Measurements from ENCODE around the gene TASP1.

DNA sequence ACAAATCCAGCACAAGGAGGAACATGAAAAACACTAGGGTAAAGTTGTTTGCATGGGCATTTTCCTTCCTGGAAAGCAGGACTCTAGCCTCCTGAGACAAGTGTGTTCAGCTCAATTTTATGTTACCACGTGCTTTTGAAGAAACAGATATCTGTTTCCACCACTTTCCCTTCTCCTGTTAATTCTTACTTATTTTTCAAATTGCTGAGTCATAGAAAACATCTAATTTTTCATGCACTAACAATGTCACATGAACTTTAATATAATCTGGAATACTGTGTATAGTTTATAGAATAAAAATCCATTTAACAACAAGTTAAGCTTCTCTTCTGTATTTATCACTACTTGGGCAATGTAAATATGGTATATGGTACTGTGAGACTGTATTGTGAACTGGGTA lies 243.5 kb downstream of the TASP1 start:
- TF ChIP-seq POLR2A (IDR thresholded peaks at IDR 0.05; ENCODE audit: low read depth): no peak
- TF ChIP-seq, protein P1, sequence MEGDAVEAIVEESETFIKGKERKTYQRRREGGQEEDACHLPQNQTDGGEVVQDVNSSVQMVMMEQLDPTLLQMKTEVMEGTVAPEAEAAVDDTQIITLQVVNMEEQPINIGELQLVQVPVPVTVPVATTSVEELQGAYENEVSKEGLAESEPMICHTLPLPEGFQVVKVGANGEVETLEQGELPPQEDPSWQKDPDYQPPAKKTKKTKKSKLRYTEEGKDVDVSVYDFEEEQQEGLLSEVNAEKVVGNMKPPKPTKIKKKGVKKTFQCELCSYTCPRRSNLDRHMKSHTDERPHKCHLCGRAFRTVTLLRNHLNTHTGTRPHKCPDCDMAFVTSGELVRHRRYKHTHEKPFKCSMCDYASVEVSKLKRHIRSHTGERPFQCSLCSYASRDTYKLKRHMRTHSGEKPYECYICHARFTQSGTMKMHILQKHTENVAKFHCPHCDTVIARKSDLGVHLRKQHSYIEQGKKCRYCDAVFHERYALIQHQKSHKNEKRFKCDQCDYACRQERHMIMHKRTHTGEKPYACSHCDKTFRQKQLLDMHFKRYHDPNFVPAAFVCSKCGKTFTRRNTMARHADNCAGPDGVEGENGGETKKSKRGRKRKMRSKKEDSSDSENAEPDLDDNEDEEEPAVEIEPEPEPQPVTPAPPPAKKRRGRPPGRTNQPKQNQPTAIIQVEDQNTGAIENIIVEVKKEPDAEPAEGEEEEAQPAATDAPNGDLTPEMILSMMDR (IDR thresholded peaks at IDR 0.05): no peak

Measured in esophagus muscularis mucosa (tissue), 3 donors.